ENCODE data around the gene ABAT.

GRCh38 chr16:8768692-8769091, 94.3 kb downstream of the ABAT start:
- no peak for TF ChIP-seq ARNT (IDR thresholded peaks at IDR 0.05)
- no peak for TF ChIP-seq PKNOX1 (IDR thresholded peaks at IDR 0.05)
- TF ChIP-seq L3MBTL2 (conservative IDR thresholded peaks at IDR 0.05), result no peak
- no peak for TF ChIP-seq ELF4 (IDR thresholded peaks at IDR 0.05)
- no peak for TF ChIP-seq SP1 (IDR thresholded peaks at IDR 0.05)

All from HEK293T (cell line).